SK-N-SH treated with all-trans-retinoic acid at 6 μM for 48 hours (cell line): Measurements from ENCODE around the gene SH3YL1.
"Not testable (repeated sequence)": the region's sequence is repeated elsewhere in the genome, so short reads cannot be mapped to it uniquely, and the experiment has no call there.

Source experiments
- ATAC-seq: fragments of 200-7000 bp; cut with Tn5 transposase; 3 replicates; pipeline ENCODE4 v1.9.1; 2020; ENCODE audit warnings: mild to moderate bottlenecking, moderate library complexity
- ARNTL ChIP-seq: fragments of 450-650 bp; formaldehyde crosslinking; IDR thresholded peaks from 2 replicates; pipeline ENCODE4 v1.5.0; 2020; ENCODE audit warnings: low read depth, mild to moderate bottlenecking, moderate library complexity, borderline replicate concordance
- BACH2 ChIP-seq: fragments of 250-450 bp; sonication (Bioruptor Pico); IDR thresholded peaks from 2 replicates; pipeline ENCODE4 v1.9.0; 2021; ENCODE audit warnings: mild to moderate bottlenecking, borderline replicate concordance
- CREB5 ChIP-seq: fragments of 250-450 bp; sonication (Bioruptor Pico); IDR thresholded peaks from 2 replicates; pipeline ENCODE4 v1.5.1; 2020; ENCODE audit warnings: low read depth, mild to moderate bottlenecking, moderate library complexity
- CSDC2 ChIP-seq: fragments of 250-450 bp; sonication (Bioruptor Pico); IDR thresholded peaks from 2 replicates; pipeline ENCODE4 v1.5.0; 2020; ENCODE audit warnings: mild to moderate bottlenecking, moderate library complexity
- CSRNP3 ChIP-seq: fragments of 250-450 bp; sonication (Bioruptor Pico); IDR thresholded peaks from 2 replicates; pipeline ENCODE4 v1.5.1; 2021; ENCODE audit warnings: mild to moderate bottlenecking, moderate library complexity
- ISL1 ChIP-seq: fragments of 250-450 bp; sonication (Bioruptor Pico); IDR thresholded peaks from 2 replicates; pipeline ENCODE4 v2.1.2; 2022; ENCODE audit warnings: mild to moderate bottlenecking, moderate library complexity
- OSR1 ChIP-seq: fragments of 250-450 bp; sonication (Bioruptor Pico); IDR thresholded peaks from 2 replicates; pipeline ENCODE4 v1.8.0; 2022; ENCODE audit warnings: moderate library complexity, mild to moderate bottlenecking, inconsistent platforms
- PATZ1 ChIP-seq: fragments of 250-450 bp; sonication (Bioruptor Pico); IDR thresholded peaks from 2 replicates; pipeline ENCODE4 v1.8.0; 2020; ENCODE audit warnings: mild to moderate bottlenecking, moderate library complexity, borderline replicate concordance
- POU6F1 ChIP-seq: fragments of 250-450 bp; sonication (Bioruptor Pico); IDR thresholded peaks from 2 replicates; pipeline ENCODE4 v1.8.0; 2021; ENCODE audit warnings: low read depth, mild to moderate bottlenecking, moderate library complexity, borderline replicate concordance
- SNAI2 ChIP-seq: fragments of 250-450 bp; sonication (Bioruptor Pico); IDR thresholded peaks from 2 replicates; pipeline ENCODE4 v1.5.0; 2020; ENCODE audit warnings: mild to moderate bottlenecking, moderate library complexity
- TCF4 ChIP-seq: fragments of 250-450 bp; sonication (Bioruptor Pico); IDR thresholded peaks from 2 replicates; pipeline ENCODE4 v1.8.0; 2021; ENCODE audit warnings: mild to moderate bottlenecking, moderate library complexity, borderline replicate concordance
- TOX ChIP-seq: fragments of 250-450 bp; sonication (Bioruptor Pico); IDR thresholded peaks from 2 replicates; pipeline ENCODE4 v1.8.0; 2021; ENCODE audit warnings: mild to moderate bottlenecking, moderate library complexity, borderline replicate concordance
- ZC3H10 ChIP-seq: fragments of 250-450 bp; sonication (Bioruptor Pico); IDR thresholded peaks from 2 replicates; pipeline ENCODE4 v1.5.1; 2021; ENCODE audit warnings: mild to moderate bottlenecking, moderate library complexity
- ZFP3 ChIP-seq: fragments of 250-450 bp; sonication (Bioruptor Pico); IDR thresholded peaks from 2 replicates; pipeline ENCODE4 v1.5.0; 2020; ENCODE audit warnings: mild to moderate bottlenecking, moderate library complexity
- ZFP30 ChIP-seq: fragments of 450-650 bp; formaldehyde crosslinking; IDR thresholded peaks from 2 replicates; pipeline ENCODE4 v1.5.0; 2022; ENCODE audit warnings: mild to moderate bottlenecking, moderate library complexity
- ZNF565 ChIP-seq: fragments of 450-650 bp; formaldehyde crosslinking; conservative IDR thresholded peaks from 2 replicates; pipeline ENCODE4 v1.5.0; 2020; ENCODE audit warnings: low read depth, mild to moderate bottlenecking, moderate library complexity
- ZNF70 ChIP-seq: fragments of 450-650 bp; formaldehyde crosslinking; IDR thresholded peaks from 2 replicates; pipeline ENCODE4 v1.5.0; 2020; ENCODE audit warnings: mild to moderate bottlenecking, moderate library complexity
- ZNF8 ChIP-seq: fragments of 450-650 bp; formaldehyde crosslinking; IDR thresholded peaks from 2 replicates; pipeline ENCODE4 v1.5.0; 2020; ENCODE audit warnings: mild to moderate bottlenecking, moderate library complexity

Gene SH3YL1

GRCh38 chr2:175880-176820 is 87.7 kb downstream of the SH3YL1 start:
- no peak for ATAC-seq
- TF ChIP-seq ZFP30 (CRISPR knock-in tag) (no peak), CSRNP3 (CRISPR knock-in tag) (no peak), CSDC2 (no peak)
- TF ChIP-seq, all 23 proteins: peak for 0

GRCh38 chr2:175161-175786 is 88.6 kb downstream of the SH3YL1 start:
- ATAC-seq: no peak
- TF ChIP-seq ISL1 (CRISPR knock-in tag) (no peak), OSR1 (CRISPR knock-in tag) (no peak), ZFP30 (CRISPR knock-in tag) (no peak), SNAI2 (CRISPR knock-in tag) (no peak)

GRCh38 chr2:172120-172519 is 91.7 kb downstream of the SH3YL1 start:
- ATAC-seq: not testable (repeated sequence)

GRCh38 chr2:169741-170140 is 94.1 kb downstream of the SH3YL1 start:
- no peak for TF ChIP-seq TCF4 (CRISPR knock-in tag)
- no peak for TF ChIP-seq ZC3H10
- no peak for TF ChIP-seq CREB5 (CRISPR knock-in tag)
- no peak for TF ChIP-seq TOX (CRISPR knock-in tag)
- TF ChIP-seq CSDC2: no peak
- no peak for TF ChIP-seq SNAI2 (CRISPR knock-in tag)
- no peak for TF ChIP-seq BACH2
- TF ChIP-seq PATZ1 (CRISPR knock-in tag): no peak
- TF ChIP-seq ARNTL: no peak
- TF ChIP-seq ZNF565 (CRISPR knock-in tag): no peak
- no peak for TF ChIP-seq ZFP3 (CRISPR knock-in tag)
- no peak for TF ChIP-seq ZNF70
- no peak for TF ChIP-seq ZNF8 (CRISPR knock-in tag)
- no peak for TF ChIP-seq POU6F1 (CRISPR knock-in tag)
- TF ChIP-seq ZFP30 (CRISPR knock-in tag): no peak
- ATAC-seq: no peak
